H1 (cell line): ENCODE results near the gene RFX5. TPM values are rescaled to one million over a fixed set of nuclear protein-coding genes. Genes with fewer than 3 reads are reported as not detected.

Experiments
- CBX5 ChIP-seq: fragments of 300-800, 300-1000 bp; sonication (generic); IDR thresholded peaks from 2 replicates; pipeline ENCODE4 v1.7.1; 2016; ENCODE audit warnings: antibody characterized with exemption, low read length, low read depth
- CTBP2 ChIP-seq: IDR thresholded peaks from 2 replicates; pipeline ENCODE4 v1.7.0; 2011; ENCODE audit warnings: borderline replicate concordance, mild to moderate bottlenecking, moderate library complexity, mixed read lengths, low read length; ENCODE audit not compliant: insufficient read depth, insufficient read length
- POLR2A ChIP-seq, 2 experiments: IDR thresholded peaks; 1 replicate in 1 of 2; 2 replicates in 1 of 2; pipeline ENCODE4 v1.6.1; 2011; ENCODE audit warnings: low read depth in 2 of 2, low read length in 2 of 2, mild to moderate bottlenecking in 2 of 2; ENCODE audit errors: control extremely low read depth in 1 of 2
- SRF ChIP-seq: IDR thresholded peaks from 2 replicates; pipeline ENCODE4 v1.6.1; 2011; ENCODE audit warnings: mild to moderate bottlenecking, low read depth, low read length, moderate library complexity
- ZNF274 ChIP-seq: IDR thresholded peaks from 2 replicates; pipeline ENCODE4 v1.7.0; 2012; ENCODE audit warnings: low read length, borderline replicate concordance; ENCODE audit errors: extremely low read depth
- polyA plus RNA-seq, 7 experiments: library from polyadenylated mRNA; depleted of rRNA in 3 of 7; stranded (reverse) in 5 of 7; unstranded in 2 of 7; fragments of >200 nt in 5 of 7; fragments of 200-250 nt in 2 of 7; gene quantifications; 1 replicate in 5 of 7; 2 replicates in 1 of 7; 4 replicates in 1 of 7; pipeline versions ENCODE4 v1.2.1 to v1.2.3, GENCODE V29; 2011 to 2013; ENCODE audit warnings: missing spikeins in 2 of 7, mixed read lengths in 2 of 7
- total RNA-seq: library from RNA; stranded (reverse); fragmentation: NEBNext Ultra II Directional; extraction: Animal tissue kit (Norgen Biotek cat#: 25700); gene quantifications from 2 replicates; pipeline ENCODE4 v1.2.1, GENCODE V29; 2021

Gene RFX5
- total and polyA plus RNA-seq, 2 of the 8 experiments (the other 6 are each of a cell fraction or from before 2014, with no cell fraction given) = 27.8 to 59.7 TPM

DNA sequence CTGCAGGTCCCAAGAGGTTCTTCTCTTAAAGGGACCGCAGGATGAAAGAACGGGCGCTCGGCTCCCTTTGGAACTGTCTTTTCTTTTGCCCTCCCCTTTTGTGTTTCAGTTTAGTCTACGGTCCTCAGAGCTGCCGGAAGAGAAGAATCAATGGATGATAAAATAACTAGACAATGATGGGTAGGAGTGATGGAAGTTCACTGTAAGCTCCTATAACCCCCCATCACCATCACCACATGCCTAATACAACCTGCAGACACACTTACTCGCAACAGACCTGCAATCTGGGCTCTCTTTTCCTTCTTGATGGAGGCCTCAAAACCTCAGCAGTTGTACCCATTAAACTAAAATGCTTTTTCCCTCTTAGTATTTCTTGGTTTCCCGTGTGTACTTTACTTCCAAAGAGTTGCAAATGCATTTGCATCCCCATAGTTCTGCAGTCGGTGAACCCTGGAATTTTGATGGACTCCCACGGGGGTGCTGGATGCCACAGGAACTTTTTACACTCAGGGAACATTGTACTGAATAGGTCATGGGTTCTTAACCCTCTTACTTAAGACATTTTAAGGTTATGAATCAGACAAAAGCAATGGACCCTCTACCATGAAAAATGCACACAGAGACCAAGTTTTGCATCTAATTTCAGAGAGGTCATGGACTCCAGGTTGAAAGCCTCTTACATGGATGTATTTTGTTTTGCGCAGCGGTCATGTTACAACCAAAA, 633 bp upstream of the RFX5 start (continued):
- no peak for TF ChIP-seq ZNF274
- no peak for TF ChIP-seq CTBP2
- no peak for TF ChIP-seq CBX5
- no peak for TF ChIP-seq POLR2A (IDR thresholded peaks at IDR 0.05; ENCODE audit: control extremely low read depth in 1 of 2, low read depth in 2 of 2, low read length in 2 of 2)
- no peak for TF ChIP-seq SRF
